ENCODE data around the gene FOXD4L3.
"Not testable (repeated sequence)": the region's sequence is repeated elsewhere in the genome, so short reads cannot be mapped to it uniquely, and the experiment has no call there.

GRCh38 chr9:68324518-68324917, 21.9 kb downstream of the FOXD4L3 start:
- TF ChIP-seq CTCF (IDR thresholded peaks at IDR 0.05; ENCODE audit: insufficient read depth, low read depth, low read length); EZH2 (IDR thresholded peaks at IDR 0.05; ENCODE audit: insufficient read depth, low read length): not testable (repeated sequence)

Data from astrocyte (in vitro differentiated cells and primary cell).